ENCODE results near the gene LRP1.

- no peak for TF ChIP-seq CTCF (IDR thresholded peaks at IDR 0.05)
- TF ChIP-seq TCF7L2 (IDR thresholded peaks at IDR 0.05; ENCODE audit: low read depth, low read length), result no peak
- no peak for TF ChIP-seq SIN3A (IDR thresholded peaks at IDR 0.05; ENCODE audit: borderline replicate concordance, insufficient read depth, low read depth, low read length)
- no peak for TF ChIP-seq POLR2AphosphoS5 (IDR thresholded peaks at IDR 0.05; ENCODE audit: low read depth, low read length)
- no peak for TF ChIP-seq REST (IDR thresholded peaks at IDR 0.05; ENCODE audit: insufficient read depth in 1 of 2, low read depth in 2 of 2, low read length in 1 of 2)
Measured at GRCh38 chr12:57171668-57172067, 43.4 kb downstream of the LRP1 start.
